Activated gamma-delta T cell (primary cell): ENCODE measurements around the gene ACTRT3.
A peak's percentile ranks its signal among the peaks of the same experiment; 100 is the strongest.

Experiments
- DNase-seq: peaks from one replicate; lab custom pipeline; 2025; lab: John Stamatoyannopoulos, UW
- total RNA-seq, 2 donors: gene quantifications; one replicate each; lab custom pipeline; 2026; lab: John Stamatoyannopoulos, UW

The ACTRT3 gene
- 0.56 to 0.70 reads per million in 2 donors for total RNA-seq

DNA sequence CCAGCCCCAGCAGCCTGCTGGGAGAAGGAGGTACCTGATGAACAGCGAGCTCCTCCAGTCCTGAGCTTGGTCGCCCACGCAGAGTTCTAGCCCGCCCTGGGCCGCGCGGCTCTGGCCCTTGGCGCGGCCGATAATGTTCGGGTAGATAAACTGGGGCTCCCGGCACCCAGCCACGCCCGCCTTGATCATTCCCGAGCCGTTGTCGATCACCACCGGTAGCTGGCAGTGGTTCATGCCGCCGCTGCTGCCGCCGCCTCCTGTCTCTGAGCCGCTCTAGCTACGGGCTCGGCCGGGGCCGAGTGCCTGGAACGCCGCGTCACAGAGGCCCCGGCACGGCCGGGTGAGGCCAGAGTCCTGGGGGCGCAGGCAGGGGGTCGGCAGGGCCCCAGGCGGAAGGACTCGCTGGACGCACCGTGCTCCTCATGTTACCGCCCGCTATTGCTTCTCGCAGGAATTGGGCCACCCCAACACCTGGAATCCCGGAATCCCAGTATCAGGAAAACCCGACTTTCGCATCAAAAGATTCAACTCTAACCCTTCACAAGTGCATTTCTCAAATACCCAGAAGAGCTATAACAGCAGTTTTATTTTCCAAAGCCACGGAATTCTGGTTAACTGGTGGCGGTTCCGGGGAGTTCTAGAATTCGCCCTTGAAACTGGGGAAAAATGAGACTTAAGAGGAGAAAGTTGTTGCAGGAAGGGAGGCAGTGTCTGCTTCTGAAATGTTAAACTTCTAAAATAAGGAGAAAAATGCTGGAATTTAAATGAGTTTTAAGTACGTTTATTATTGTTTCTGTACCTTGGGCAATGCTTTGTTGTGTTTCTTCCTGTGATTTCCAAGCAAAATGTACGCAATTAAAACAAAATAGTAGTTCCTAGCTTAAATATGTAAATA lies at the start of gene ACTRT3:
ACTRT3 (minus strand) TSS at position 275 of the 895 bp plus-strand sequence; CDS start at position 234, 41 bp downstream.
- DNase-seq = peak; percentile 39

DNA sequence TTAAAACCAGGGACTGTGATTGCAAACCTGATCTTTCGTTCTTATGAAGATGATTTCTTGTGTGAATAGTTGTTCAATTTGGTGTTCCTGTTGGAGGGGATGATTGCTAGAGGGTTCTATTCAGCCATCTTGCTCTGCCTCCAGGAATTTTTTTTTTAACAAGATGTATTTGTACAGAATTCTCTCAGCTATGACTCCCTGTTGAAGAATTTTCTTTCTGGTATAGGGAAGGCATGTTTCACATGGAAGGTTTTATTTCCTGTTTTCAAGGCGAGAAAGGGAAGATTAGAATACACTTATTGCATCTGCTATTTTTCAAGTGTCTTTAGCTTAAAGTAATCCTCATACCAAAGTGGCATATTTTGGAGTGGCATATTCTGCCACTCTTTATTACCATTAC lies 49.0 kb upstream of the ACTRT3 start:
- no peak for DNase-seq

DNA sequence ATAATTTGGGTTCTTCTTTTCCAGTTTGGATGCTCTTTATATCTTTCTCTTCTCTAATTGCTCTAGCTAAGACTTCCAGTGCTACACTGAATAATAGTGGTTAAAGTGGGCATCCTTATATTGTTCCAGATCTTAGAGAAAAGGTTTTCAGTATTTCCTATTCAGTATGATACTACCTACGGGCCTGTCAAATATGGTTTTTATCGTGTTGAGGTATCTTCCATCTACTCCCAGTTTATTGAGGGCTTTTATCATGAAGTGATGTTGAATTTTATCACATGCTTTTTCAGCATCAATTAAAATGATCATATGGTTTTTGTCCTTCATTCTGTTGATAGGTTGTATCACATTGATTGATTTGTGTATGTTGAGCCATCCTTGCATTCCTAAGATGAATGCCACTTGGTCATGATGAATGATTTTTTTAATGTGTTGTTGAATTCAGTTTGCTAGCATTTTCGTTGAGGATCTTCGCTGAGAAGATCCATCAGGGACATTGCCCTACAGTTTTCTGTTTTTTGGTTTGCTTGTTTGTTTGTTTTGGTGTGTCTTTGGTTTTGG lies 46.3 kb upstream of the ACTRT3 start:
- DNase-seq = no peak

DNA sequence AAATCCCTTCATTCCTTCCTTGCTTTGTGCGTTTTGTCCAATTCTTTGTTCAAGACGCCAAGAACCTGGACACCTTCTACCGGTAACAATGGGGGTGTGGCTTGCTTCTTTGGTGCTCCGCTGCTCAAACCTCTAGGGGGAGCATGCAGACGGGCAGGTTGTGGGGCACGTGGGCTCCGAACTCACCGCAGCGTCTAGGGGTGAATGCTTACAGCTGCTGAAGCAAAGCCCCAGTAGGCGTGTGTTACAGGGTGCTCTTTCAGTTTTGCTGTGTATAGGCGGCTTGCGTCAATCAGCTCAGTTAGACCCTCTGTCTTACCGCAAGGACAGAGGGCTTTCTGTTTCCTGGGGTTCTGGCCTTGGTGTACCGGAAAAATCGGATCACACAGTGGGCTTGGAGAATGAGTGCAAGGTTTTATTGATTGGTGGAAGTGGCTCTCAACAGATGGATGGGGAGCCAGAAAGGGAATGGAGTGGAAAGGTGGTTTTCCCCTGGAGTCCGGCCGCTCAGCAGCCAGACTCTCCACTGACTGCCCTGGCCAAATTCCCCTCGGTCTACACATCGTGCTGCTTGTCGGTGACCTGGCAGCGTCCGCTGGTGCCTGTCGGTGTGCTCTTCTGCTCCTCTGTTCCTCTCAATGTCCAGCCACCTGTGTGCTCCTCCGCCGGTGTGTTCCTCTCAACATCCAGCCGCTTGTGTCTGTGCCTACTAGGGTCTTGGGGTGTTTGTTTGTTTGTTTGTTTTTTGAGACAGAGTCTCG lies 44.6 kb upstream of the ACTRT3 start:
- peak; percentile 23 for DNase-seq

DNA sequence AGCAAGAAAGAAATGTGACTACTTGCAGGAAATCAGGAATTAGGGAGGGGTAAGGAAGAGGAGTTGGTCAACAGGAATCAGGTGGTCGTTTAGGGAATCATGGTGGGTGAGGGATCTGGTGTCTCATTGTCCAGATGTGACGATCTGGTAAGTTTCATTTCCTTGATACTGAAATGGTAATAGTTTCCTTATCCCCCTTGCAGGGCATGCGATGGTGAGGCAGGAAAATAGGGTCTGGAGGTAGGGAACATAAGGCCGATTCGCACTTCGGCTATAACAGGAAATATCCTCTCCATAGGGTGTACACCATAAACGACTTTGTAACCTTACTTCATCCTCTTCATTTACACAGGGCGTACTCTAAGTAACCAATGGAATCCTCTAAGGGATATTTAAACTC lies 43.9 kb upstream of the ACTRT3 start:
- no peak for DNase-seq

DNA sequence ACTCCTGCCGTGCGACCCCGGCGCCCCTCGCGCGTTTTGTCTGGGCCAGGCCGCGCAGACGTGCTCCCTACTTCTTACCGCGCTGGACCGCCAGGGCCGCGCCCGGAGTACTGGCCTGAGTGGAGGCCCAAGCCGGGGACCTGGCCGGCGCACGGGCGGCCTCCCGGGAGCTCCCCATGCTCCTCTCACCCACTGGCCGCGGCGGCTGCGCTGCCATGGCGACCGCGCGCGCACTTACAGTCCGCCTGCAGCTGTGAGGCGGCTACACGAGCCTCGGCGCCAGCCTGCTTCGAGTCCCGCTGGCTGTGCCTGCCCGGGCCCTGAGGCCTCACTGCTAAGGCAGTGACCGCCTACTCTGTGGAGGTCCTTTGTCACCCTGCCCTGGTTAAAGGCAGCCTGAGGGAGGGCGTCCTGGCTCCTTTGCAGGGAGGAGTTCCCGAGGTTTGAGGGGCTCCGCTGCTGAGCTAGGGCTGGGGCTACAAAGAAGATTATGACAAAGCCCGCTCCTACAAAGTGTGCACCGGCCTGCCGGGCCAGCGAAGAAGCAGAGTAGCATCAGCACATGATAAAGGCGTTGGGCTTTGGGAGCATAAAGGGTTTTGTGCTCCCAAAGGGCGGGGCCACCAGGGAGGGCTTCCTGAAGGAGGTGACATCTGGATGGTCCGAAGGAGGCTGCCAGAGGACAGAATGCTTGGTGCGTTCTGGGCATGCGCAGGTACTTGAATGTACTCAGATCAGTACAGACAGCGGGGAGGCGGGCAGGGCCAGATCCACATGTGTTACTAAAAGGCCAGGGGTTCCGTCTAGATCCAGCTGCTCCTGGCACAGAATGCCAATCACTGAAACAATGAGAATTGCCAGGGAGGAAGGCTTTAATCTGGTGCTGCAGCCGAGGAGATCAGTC lies 43.2 kb upstream of the ACTRT3 start, which contains the start of the genes LRRC34 and LRRIQ4:
LRRC34 (minus strand) TSS at position 573 of the 904 bp plus-strand sequence; CDS start at position 217, 356 bp downstream.
LRRIQ4 (plus strand) TSS at position 539 of the 904 bp plus-strand sequence. CDS start 9,052 bp downstream, outside the sequence.
- DNase-seq = peak; percentile 19

DNA sequence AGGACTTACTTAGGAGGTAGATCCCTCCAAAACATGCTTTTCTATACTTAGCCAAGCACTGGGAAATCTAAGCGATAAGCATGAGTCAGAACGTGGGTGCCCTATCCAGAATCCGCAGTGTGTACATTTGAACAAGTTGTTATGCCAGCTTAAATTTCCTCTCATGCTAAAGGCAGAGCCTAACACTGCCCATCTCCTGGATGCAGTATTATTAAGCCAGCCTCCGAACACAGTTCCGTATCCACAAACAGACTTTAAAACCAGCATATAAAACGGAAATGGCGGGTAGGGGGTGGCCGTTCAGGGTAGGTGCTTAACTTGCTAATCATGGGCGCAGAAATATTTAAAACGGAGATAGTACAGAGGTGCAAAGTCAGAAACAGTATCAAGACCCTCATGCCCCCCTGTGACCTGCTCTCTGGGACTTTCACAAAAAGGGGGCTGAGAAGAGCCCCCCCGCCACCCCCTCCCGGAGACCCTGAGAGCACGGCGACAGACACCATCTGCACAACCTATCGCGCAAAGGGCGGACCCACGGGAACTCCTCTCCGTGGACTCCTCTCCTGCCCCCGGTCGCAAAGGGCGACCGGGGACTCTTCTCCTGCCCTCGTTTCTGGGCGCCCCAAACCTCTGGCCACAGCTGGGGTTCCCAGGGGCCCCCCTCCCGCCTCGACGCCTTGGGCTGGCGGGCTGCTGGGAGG lies 42.4 kb upstream of the ACTRT3 start:
- DNase-seq = no peak

DNA sequence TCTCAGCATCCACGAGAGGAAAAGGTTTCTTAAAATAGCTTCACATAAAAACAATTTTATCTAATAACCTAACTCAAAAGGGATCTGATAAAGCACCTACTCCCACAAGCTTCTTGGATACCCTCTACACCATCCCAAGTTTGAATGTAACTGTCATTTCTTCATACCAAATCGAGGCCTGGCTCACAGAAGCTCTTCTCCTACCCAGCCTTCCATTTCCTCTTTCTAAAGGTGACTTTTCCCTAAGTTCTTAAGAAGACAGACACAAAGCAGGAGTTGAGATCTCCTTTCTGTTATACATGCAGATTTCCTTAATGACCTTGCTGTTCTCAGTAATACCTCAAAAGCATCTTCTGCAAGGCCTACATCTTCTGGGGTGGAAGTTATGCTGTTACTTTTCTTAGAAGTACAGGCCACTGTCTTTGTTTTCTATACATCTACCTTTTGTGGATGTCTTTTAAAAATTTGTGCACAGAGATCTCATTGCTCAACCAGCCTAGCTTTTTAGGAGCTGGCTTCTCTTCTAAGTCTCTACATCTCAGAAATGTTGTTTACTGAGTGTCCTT lies 40.0 kb upstream of the ACTRT3 start:
- DNase-seq = no peak

DNA sequence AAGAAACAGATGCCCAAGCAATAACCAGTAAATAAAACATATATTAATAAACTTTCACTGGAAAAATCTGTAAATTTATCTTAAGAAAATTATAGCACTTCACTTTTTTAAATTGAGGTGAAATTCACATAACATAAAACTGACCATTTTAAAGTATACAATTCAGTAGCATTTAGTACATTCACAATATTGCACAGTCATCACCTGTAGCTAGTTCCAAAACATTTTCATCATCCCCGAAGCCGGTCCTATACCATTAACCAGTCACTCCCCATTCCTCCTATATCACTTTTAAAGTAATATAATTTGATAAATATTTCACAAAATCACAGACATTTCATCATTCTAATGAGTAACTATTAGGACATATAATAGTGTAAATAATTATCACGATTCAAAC lies 35.3 kb upstream of the ACTRT3 start:
- no peak for DNase-seq

DNA sequence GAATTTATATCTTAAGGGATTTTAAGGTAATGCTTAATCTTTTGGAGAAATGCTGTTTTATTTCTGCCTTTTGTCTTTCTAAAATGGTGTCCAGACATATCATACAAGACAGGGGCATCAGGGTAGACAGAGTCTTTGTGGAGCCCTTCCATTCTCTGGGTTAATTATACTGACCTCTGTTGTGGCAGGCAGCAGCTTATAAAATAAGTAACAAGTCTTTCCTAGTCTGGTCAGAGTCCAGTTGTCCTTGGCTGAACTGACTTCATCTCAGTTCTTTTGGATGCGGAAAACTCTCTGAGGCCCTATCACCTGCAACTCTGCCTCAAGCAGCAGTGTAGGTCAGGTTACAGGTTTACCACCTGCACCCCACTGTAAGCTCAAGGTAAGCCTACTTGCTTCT lies 23.0 kb upstream of the ACTRT3 start:
- no peak for DNase-seq

DNA sequence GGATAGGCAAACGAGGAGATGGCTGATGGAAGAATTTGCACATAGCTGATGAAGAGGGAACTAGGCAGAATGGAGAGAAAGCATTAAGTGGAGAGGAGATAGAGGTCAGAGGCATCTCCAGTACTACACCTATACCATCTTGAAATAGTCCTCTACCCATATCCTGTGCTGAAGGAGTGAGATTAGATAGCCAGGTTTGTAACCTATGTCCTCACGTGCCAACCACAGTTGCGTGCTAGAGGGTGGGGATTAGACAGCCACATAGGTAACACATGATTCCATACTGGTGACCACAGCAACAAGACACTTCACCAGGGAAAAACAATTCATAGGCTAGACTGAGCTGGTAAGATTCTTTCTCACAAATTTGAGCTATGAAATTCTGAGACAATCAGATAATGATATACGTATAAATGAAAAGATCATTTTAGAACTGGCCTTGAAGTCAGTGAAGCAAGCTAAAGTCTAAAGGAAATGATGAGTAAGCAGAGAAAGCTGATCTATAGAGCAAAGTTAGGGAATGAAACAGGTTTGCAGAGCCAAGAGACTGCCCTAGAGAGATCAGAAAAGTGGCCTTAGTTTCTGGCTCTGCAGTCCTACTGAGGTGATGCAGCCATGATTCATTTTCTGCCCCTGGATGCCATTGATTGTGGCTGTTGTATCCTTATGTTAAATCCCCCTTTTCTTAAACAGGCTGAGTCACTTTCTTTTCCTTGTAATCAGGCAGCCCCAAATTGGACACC lies 21.5 kb upstream of the ACTRT3 start:
- no peak for DNase-seq

DNA sequence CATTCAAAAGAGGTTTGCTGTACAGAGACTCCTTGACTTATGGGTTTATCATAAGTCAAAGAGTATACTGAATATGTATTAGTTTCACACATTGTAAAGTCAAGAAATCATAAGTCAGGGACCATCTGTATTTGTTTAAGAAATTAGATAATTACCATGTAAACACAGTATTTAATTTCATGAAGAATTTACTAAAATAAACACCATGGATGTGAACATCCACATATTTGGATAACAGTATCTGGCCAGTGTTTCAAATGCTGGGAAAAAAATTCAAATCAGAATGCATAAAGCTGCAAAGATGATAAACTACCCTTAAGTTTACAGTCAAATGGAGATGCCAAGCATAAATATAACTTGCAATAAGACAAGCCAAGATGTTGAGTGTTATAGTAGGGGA lies 20.9 kb upstream of the ACTRT3 start:
- no peak for DNase-seq

DNA sequence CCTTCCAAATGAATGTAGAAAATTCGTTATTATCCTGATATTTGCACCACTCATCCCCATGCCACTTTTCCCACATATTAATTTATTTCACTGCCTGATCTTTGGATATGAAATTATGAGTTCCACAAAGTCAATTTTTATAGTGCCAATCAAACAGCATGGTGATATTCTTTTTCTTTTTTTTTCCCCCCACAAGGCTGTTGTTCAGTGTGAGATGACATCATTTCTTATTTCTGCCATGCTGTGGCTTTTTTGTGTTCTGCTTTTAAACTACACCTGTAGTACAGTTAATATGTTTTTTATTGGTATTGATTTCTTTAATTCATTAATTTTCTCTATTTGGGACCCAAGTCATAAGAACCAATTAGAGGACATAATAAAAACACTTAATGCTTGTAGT lies 18.4 kb upstream of the ACTRT3 start:
- DNase-seq = no peak

DNA sequence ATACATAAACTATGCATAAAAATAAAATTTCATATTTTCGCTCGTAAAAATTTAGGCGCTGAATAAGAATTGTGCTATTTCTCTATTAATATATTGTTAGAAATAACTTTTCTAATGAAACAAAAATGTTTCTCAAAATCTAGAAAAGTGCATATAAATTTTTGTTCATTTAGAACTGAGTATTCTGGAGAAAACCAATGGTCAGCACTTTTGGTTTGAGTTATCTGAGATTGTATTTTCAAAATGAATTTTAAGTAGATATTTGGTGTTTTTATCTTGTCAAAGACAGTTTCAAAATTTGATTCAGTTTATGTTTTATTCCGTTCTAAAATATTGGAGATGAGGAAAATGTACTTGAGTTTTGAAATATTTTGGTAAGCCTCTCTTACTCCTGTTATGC lies 17.8 kb upstream of the ACTRT3 start:
- DNase-seq = no peak

DNA sequence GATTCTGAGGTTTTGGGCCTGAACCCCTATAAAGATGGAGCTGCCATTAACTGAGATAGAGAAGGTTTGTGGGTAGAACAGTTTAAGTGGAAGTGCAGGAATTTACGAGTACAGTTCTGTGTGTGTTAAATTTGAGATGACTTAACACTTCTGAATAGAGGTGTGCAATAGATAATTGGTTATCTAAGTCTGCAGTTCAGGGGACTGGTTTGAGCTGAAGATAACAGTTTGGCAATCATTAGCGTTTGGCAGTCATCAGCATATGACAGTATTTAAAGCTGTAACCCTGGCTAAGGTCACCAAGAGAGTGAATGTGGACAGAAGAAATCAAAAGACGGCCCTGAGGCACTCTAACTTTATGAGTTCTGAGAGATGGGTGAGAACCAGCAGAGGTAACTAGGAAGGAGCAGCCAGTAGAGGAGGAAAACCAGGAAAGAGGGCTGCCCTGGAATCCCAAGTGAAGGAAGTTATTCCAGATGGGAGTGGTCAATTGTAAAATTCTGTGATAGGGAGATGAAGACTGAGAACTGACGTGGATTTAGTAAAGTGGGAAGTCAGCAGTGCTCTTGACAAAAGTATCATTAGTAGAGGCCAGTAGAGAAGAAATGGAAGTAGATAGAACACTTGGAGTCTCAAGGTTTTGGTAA lies 12.0 kb upstream of the ACTRT3 start:
- no peak for DNase-seq

DNA sequence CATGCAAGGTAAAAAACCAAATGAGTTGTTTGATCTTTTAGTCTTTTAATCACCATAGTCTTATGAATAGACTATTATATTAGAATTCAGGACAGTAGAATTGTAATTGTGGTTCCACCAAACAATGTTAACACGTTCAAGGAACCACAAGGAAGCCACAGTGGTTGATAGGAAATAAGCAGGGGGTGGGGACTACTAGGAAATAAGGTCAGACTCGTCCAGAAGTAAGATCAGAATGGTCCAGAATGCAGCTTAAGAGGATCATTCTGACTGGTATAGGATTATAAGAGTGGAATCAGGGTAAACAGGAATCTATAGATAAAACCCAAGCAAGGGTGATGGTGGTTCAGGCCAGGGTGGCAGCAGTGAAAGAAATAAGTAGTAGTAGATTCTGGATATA lies 11.4 kb upstream of the ACTRT3 start:
- no peak for DNase-seq

DNA sequence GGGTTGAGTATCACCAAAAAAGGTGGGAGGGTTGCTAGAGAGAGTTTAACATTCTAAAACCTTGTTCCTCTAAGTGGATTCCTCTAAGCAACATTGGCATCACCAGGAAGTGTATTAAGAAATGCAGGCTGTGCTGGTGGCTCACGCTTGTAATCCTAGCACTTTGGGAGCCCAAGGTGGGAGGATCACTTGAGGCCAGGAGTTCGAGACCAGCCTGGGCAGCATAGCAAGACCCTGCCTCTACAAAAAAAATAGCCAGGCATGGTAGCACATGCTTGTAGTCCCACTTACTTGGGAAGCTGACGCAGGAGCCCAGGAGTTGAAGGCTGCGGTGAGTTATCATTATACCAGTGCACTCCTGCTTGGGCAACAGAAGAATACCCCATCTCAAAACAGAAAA lies 8.5 kb upstream of the ACTRT3 start:
- DNase-seq = no peak

DNA sequence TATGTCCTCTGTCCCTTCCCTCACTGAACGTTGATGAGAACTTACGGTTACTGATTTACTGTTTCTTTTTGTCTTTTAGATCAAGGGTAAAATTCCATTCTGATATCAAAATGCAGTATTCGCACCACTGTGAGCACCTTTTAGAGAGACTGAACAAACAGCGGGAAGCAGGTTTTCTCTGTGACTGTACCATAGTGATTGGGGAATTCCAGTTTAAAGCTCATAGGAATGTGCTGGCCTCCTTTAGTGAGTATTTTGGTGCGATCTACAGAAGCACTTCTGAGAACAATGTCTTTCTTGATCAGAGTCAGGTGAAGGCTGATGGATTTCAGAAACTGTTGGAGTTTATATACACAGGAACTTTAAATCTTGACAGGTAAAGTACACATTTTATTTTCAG lies 4.8 kb upstream of the ACTRT3 start:
- DNase-seq = no peak
